K562 (cell line): ENCODE results near the gene C1QTNF2. TPM values are rescaled to one million over a fixed set of nuclear protein-coding genes. Genes with fewer than 3 reads are reported as not detected.
A peak's percentile ranks its signal among the peaks of the same experiment; 100 is the strongest.

Source experiments
- ATAC-seq: fragments of 200-7000 bp; cut with Tn5 transposase; 3 replicates; pipeline ENCODE4 v1.9.1; 2020; ENCODE audit warnings: moderate library complexity
- Bru-seq: library from RNA; stranded (reverse); fragments of 400-500 nt; gene quantifications from one replicate; lab custom pipeline; 2021; lab: Mats Ljungman, UMichigan
- BruChase-seq, 2 experiments: library from RNA; stranded (reverse); fragments of 400-500 nt; gene quantifications; one replicate each; lab custom pipeline; 2021; lab: Mats Ljungman, UMichigan
- BruUV-seq: library from RNA; stranded (reverse); fragments of 400-500 nt; replicated peaks from 2 replicates; lab custom pipeline; 2021; lab: Mats Ljungman, UMichigan
- CTCF ChIA-PET: fragments of 300-600 bp; formaldehyde crosslinking; extraction: SDS; loops from one replicate; lab custom pipeline; 2021; ENCODE audit warnings: low intra/inter-chr PET ratio; lab: Yijun Ruan, JAX
- POLR2A ChIA-PET: fragments of 300-600, 350-650 bp; sonication (Branson Sonifier 250); formaldehyde crosslinking; extraction: SDS; loops from one replicate; lab custom pipeline; 2021; ENCODE audit warnings: antibody characterized with exemption, inconsistent platforms; lab: Yijun Ruan, JAX
- DNase-seq, 4 experiments: peaks; one replicate each; pipeline versions ENCODE4 v3.0.0 to v3.0.0-alpha.2; 2011 to 2018; ENCODE audit warnings: low spot score in 3 of 4, mixed read lengths in 3 of 4; ENCODE audit errors: extremely low read depth in 1 of 4
- FAIRE-seq: peaks from 2 replicates; lab custom pipeline; 2011; peaks lifted over from hg19 to GRCh38; lab: Jason Lieb, UNC
- H2AFZ ChIP-seq: 2 replicates; pipeline ENCODE4 v1.6.0; 2011; ENCODE audit warnings: low read depth, low read length, control low read depth, inconsistent platforms
- H3K27ac ChIP-seq: fragments of 200-600 bp; 3 replicates; pipeline ENCODE4 v1.8.0; 2011; ENCODE audit warnings: low read depth, mild to moderate bottlenecking, control low read depth, inconsistent platforms, low read length, moderate library complexity, mixed read lengths; ENCODE audit errors: extremely low read depth
- H3K27me3 ChIP-seq, 2 experiments: fragments of 300-600 bp in 1 of 2; 2 replicates in 1 of 2; 3 replicates in 1 of 2; pipeline versions ENCODE4 v1.6.0 to v1.8.0; 2011; ENCODE audit warnings: inconsistent platforms in 2 of 2, low read length in 2 of 2, mild to moderate bottlenecking in 1 of 2, mixed read lengths in 1 of 2, moderate library complexity in 1 of 2; ENCODE audit not compliant: control insufficient read depth in 2 of 2, insufficient read depth in 2 of 2
- H3K36me3 ChIP-seq: fragments of 300-600 bp; 3 replicates; pipeline ENCODE4 v1.8.0; 2011; ENCODE audit warnings: mild to moderate bottlenecking, low read length, inconsistent platforms; ENCODE audit not compliant: control insufficient read depth, insufficient read depth
- H3K4me1 ChIP-seq, 2 experiments: fragments of 200-600 bp in 1 of 2; replicated peaks in 1 of 2; 2 replicates in 1 of 2; 3 replicates in 1 of 2; pipeline versions ENCODE4 v1.5.1 to v1.8.0; 2011; ENCODE audit warnings: inconsistent platforms in 2 of 2, low read length in 2 of 2, mild to moderate bottlenecking in 1 of 2, mixed read lengths in 1 of 2, moderate library complexity in 1 of 2; ENCODE audit not compliant: control insufficient read depth in 2 of 2, insufficient read depth in 2 of 2
- H3K4me2 ChIP-seq: 2 replicates; pipeline ENCODE4 v1.6.1; 2011; ENCODE audit warnings: low read length, control low read depth, inconsistent platforms, mixed read lengths; ENCODE audit not compliant: insufficient read depth
- H3K4me3 ChIP-seq: fragments of 200-600 bp; sonication (generic), shearing (Covaris generic); 2 replicates; pipeline ENCODE4 v1.5.1; 2016; ENCODE audit warnings: control low read depth, inconsistent platforms
- H3K79me2 ChIP-seq: fragments of 200-600 bp; 3 replicates; pipeline ENCODE4 v1.8.0; 2011; ENCODE audit warnings: low read length, inconsistent platforms; ENCODE audit not compliant: control insufficient read depth, insufficient read depth
- H3K9ac ChIP-seq, 2 experiments: 2 replicates each; pipeline versions ENCODE4 v1.6.0 to v1.6.1; 2011; ENCODE audit warnings: low read depth in 2 of 2, low read length in 2 of 2, control low read depth in 1 of 2, inconsistent platforms in 1 of 2, mild to moderate bottlenecking in 1 of 2, mixed read lengths in 1 of 2; ENCODE audit not compliant: insufficient read depth in 1 of 2
- H3K9me1 ChIP-seq: one replicate; pipeline ENCODE4 v1.6.0; 2011; ENCODE audit warnings: inconsistent platforms, mild to moderate bottlenecking, low read length, moderate library complexity; ENCODE audit not compliant: control insufficient read depth, insufficient read depth
- H3K9me3 ChIP-seq: replicated peaks from 2 replicates; pipeline ENCODE4 v1.5.1; 2011; ENCODE audit warnings: low read depth, low read length, inconsistent platforms; ENCODE audit not compliant: control insufficient read depth, insufficient read depth
- H4K20me1 ChIP-seq: replicated peaks from 2 replicates; pipeline ENCODE4 v1.6.1; 2011; ENCODE audit warnings: low read length, inconsistent platforms, mixed read lengths; ENCODE audit not compliant: control insufficient read depth, insufficient read depth
- CBX3 ChIP-seq, 2 experiments: IDR thresholded peaks; 1 replicate in 1 of 2; 2 replicates in 1 of 2; pipeline ENCODE4 v1.6.1; 2012; ENCODE audit warnings: inconsistent platforms in 2 of 2, low read length in 2 of 2, borderline replicate concordance in 1 of 2, control low read depth in 1 of 2
- CREB1 ChIP-seq, 2 experiments: sonication (generic) in 1 of 2; formaldehyde crosslinking in 1 of 2; IDR thresholded peaks; 2 replicates each; pipeline versions ENCODE4 v1.6.1 to v1.8.0; 2012 to 2022; ENCODE audit warnings: inconsistent platforms in 1 of 2, mild to moderate bottlenecking in 1 of 2, missing genetic modification reagents in 1 of 2, moderate library complexity in 1 of 2
- L3MBTL2 ChIP-seq: fragments of 450-650 bp; IDR thresholded peaks from 2 replicates; pipeline ENCODE4 v1.6.1; 2016; ENCODE audit warnings: mild to moderate bottlenecking, moderate library complexity
- RAD51 ChIP-seq: fragments of 450-650 bp; IDR thresholded peaks from 2 replicates; pipeline ENCODE4 v1.7.1; 2016; ENCODE audit warnings: low read depth, mild to moderate bottlenecking, borderline replicate concordance
- SMC3 ChIP-seq: conservative IDR thresholded peaks from 2 replicates; pipeline ENCODE4 v1.6.1; 2011; ENCODE audit warnings: low read depth, low read length, improper control_type of control experiment; ENCODE audit not compliant: insufficient read depth
- SPI1 ChIP-seq: IDR thresholded peaks from 2 replicates; pipeline ENCODE4 v1.6.1; 2011; ENCODE audit warnings: low read depth, low read length, control low read depth, borderline replicate concordance
- ZNF140 ChIP-seq: fragments of 250-450 bp; sonication (Bioruptor Pico); IDR thresholded peaks from 2 replicates; pipeline ENCODE4 v1.8.0; 2021; ENCODE audit warnings: moderate library complexity, mild to moderate bottlenecking, inconsistent platforms
- ZNF263 ChIP-seq: sonication (generic); formaldehyde crosslinking; IDR thresholded peaks from 2 replicates; pipeline ENCODE4 v1.8.0; 2022; ENCODE audit warnings: mild to moderate bottlenecking, missing genetic modification reagents, borderline replicate concordance
- ZNF324 ChIP-seq: fragments of 250-450 bp; sonication (Bioruptor Pico); IDR thresholded peaks from 2 replicates; pipeline ENCODE4 v1.4.0; 2020; ENCODE audit warnings: mild to moderate bottlenecking
- WGBS: fragments of 100-300 bp; shearing (Covaris generic); methylation state at CpG from one replicate; pipeline ENCODE4 v1.1.6; 2016; ENCODE audit warnings: low coverage, mixed read lengths; ENCODE audit not compliant: insufficient coverage; ENCODE audit errors: missing lambda C conversion rate; 5-methylcytosine and 5-hydroxymethylcytosine counted together
- in situ Hi-C: fragments of 300-500 bp; cut with MboI; formaldehyde crosslinking; loops from 4 replicates; pipeline ENCODE4 v1.15.0; 2018; ENCODE audit warnings: inconsistent platforms, mixed read lengths
- intact Hi-C: fragments of 100-400 bp; cut with micrococcal nuclease; formaldehyde crosslinking; loops from 2 replicates; pipeline ENCODE4 v1.14.2; 2022
- long read RNA-seq, 3 experiments: library from polyadenylated mRNA in 2 of 3; library from RNA in 1 of 3; unstranded in 2 of 3; stranded (forward) in 1 of 3; transcript quantifications; one replicate each; pipeline ENCODE4 v2.0.0, GENCODE V29; 2019 to 2022
- polyA minus RNA-seq, 3 experiments: library from RNA; depleted of rRNA, polyadenylated mRNA; stranded (reverse); fragments of >200 nt; gene quantifications; 2 replicates each; pipeline ENCODE4 v1.2.3, GENCODE V29; 2011
- polyA plus RNA-seq, 8 experiments: library from polyadenylated mRNA; depleted of rRNA in 4 of 8; stranded (reverse) in 5 of 8; unstranded in 3 of 8; fragments of >200 nt; fragmentation: Nextera tagmentation in 2 of 8; fragmentation: Illumina TruSeq in 1 of 8; extraction: Ambion mirVana in 2 of 8; extraction: Trizol in 1 of 8; gene quantifications; 2 replicates each; pipeline versions ENCODE4 v1.2.1 to v1.2.3, GENCODE V29; 2011 to 2014; ENCODE audit warnings: inconsistent platforms in 1 of 8, missing spikeins in 1 of 8
- total RNA-seq, 7 experiments: library from RNA; depleted of rRNA in 6 of 7; stranded (reverse); fragments of >200 nt in 6 of 7; fragmentation: Illumina TruSeq in 2 of 7; extraction: Trizol in 2 of 7; gene quantifications; 2 replicates each; pipeline versions ENCODE4 v1.2.1 to v1.2.3, GENCODE V29; 2011 to 2021; ENCODE audit warnings: low replicate concordance in 1 of 7

C1QTNF2 gene
- total RNA-seq (2011; cell fraction: chromatin; rRNA removed; ENCODE audit: low replicate concordance) = not detected in 2 replicates
- total RNA-seq (2011; cell fraction: nucleolus; rRNA removed) = not detected in 2 replicates
- total RNA-seq (2011; cell fraction: nucleoplasm; rRNA removed) = not detected in 2 replicates
- total RNA-seq (2014; rRNA removed) = not detected in 2 replicates
- total RNA-seq (2014; rRNA removed; fragmentation: Illumina TruSeq; extraction: Trizol) = not detected in 2 replicates
- total RNA-seq (2015; rRNA removed; fragmentation: Illumina TruSeq; extraction: Trizol) = not detected in 2 replicates
- total RNA-seq (2021) = not detected in 2 replicates
- polyA plus RNA-seq (2011; rRNA removed) = not detected in 2 replicates
- not detected in 2 replicates for polyA plus RNA-seq (2011; cell fraction: cytosol; rRNA removed)
- polyA plus RNA-seq (2011; cell fraction: nucleus; rRNA removed) = not detected in 2 replicates
- not detected in 2 replicates for polyA plus RNA-seq (2012)
- polyA plus RNA-seq (2014; fragmentation: Illumina TruSeq; extraction: Trizol) = not detected in 2 replicates
- polyA plus RNA-seq (2014; fragmentation: Nextera tagmentation; extraction: Ambion mirVana) = not detected
- not detected in 2 replicates for polyA plus RNA-seq (2014; rRNA removed)
- polyA minus RNA-seq (2011; rRNA and poly(A)+ RNA removed) = not detected in 2 replicates
- polyA minus RNA-seq (2011; cell fraction: cytosol; rRNA and poly(A)+ RNA removed) = not detected in 2 replicates
- not detected in 2 replicates for polyA minus RNA-seq (2011; cell fraction: nucleus; rRNA and poly(A)+ RNA removed)
- Bru-seq, nascent RNA = not detected
- percentile 18 among the genes with signal in this experiment for BruChase-seq, experiment 1, labeled RNA remaining after a 2-hour chase
- percentile 17 among the genes with signal in this experiment for BruChase-seq, experiment 2, labeled RNA remaining after a 6-hour chase
- long read RNA-seq, experiment 1 = 0 reads
- long read RNA-seq, experiment 2 = 0 reads
- long read RNA-seq, experiment 3 = 0 reads

DNA sequence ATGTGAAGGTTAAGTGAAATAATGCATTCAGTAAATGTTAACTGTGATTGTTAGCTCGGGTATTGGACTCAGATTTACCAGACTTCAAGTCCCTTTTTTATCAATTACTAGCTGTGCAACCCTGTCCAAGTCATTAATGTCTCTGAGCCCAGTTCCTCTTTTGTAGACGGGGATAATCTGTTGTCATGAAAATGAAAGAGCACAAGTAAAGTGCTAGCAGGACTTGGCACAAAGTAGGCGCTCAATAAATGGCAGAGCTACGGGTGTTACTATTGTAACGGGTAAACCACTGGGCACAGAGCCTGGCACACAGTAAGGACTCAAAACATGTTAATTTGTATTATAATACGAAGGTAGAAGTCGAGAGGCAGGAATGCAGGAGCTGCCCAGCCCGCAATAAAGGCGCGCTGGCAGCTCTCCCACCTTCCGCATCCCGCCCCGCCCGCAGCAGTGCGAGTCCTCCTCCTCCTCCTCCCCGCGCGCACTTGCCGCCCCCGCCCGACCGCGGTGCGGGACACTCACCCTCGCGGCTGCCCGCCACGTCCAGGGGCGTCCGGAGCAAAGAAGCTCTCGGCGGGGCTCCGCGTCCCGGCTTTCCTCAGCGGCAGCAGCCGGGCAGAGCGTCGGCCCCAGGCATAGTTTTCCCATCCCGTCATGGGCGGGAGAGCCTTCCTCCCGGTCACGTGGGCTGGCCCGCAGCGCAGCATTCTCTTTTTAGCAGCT lies at the start of gene C1QTNF2:
TSS of gene C1QTNF2 (minus strand) at position 637 of the 723 bp plus-strand sequence. CDS start 15,615 bp downstream, outside the sequence.
- BruUV-seq = no TSS peak
- Histone ChIP-seq H3K36me3 (no peaks in the 10 kb centered on the region), H3K4me1 (peaks cover 6% of the 10 kb centered on the region in 2 experiments; a peak in 4 of 5 replicates), H3K27me3 (peaks cover 34 to 37% of the 10 kb centered on the region in 2 experiments), H2AFZ (no peak within 1 kb of the TSS; the same call in 1 of the 2 replicates), H3K4me2 (peak within 1 kb of the TSS; percentile 39), H3K27ac (no peak within 1 kb of the TSS), H3K9me3 (no peaks in the 10 kb centered on the region), H3K79me2 (no peaks in the 10 kb centered on the region), H3K9ac (peak within 1 kb of the TSS in 1 of 2 experiments; percentile 37; a peak in 1 of 4 replicates), H4K20me1 (0 out of 2 replicates have a peak, but pooled peaks cover 6% of the 10 kb centered on the region), H3K9me1 (no peaks in the 10 kb centered on the region), H3K4me3 (peak within 1 kb of the TSS; percentile 31)
- CTCF ChIA-PET = no interaction called here
- in situ Hi-C loops = no loop called here
- under 1% methylated on average over 26 of the region's 45 CpGs for WGBS
- DNase-seq (peak in 2 of 4 experiments; percentile 26 to 31), FAIRE-seq (no peak), ATAC-seq (peak; percentile 71)
- POLR2A ChIA-PET = interaction anchor here (0.7 kb wide), 1 partner anchor 174 kb away, joined by 3 read pairs; no protein-coding TSS in a partner anchor
- intact Hi-C loops = loop anchor here (1.0 kb wide), 1 partner anchor 43 kb away; no protein-coding TSS in a partner anchor
- TF ChIP-seq SPI1 (peak; percentile 67), CBX3 (IDR thresholded peaks at IDR 0.05; ENCODE audit: borderline replicate concordance in 1 of 2, low read length in 2 of 2) (no peak), ZNF263 (peak; percentile 95), CREB1 (IDR thresholded peaks at IDR 0.05) (no peak), CREB1 (CRISPR knock-in tag; IDR thresholded peaks at IDR 0.05) (no peak), ZNF140 (CRISPR knock-in tag) (no peak), ZNF324 (CRISPR knock-in tag) (no peak), RAD51 (peak; percentile 79), L3MBTL2 (peak; percentile 72), SMC3 (no peak)
